HG03196 (cell line): Measurements from ENCODE around the gene HOXB4.

Source experiments
- ATAC-seq: cut with Tn5 transposase; IDR thresholded peaks from one replicate; pipeline ENCODE4 v1.9.1; 2021; ENCODE audit not compliant: unreplicated experiment

HOXB4 gene

GRCh38 chr17:48601539-48602425 lies 23.6 kb upstream of the HOXB4 start:
- ATAC-seq, result no peak

GRCh38 chr17:48601207-48601538 lies 23.0 kb upstream of the HOXB4 start:
- ATAC-seq, result no peak

- no peak for ATAC-seq
Observed at GRCh38 chr17:48600244-48601098, 22.3 kb upstream of the HOXB4 start.

- no peak for ATAC-seq
Observed at GRCh38 chr17:48599354-48599753, 21.2 kb upstream of the HOXB4 start.

- no peak for ATAC-seq
Observed at GRCh38 chr17:48598736-48599135, 20.6 kb upstream of the HOXB4 start.

- no peak for ATAC-seq
Observed at GRCh38 chr17:48597778-48598631, 19.9 kb upstream of the HOXB4 start.

GRCh38 chr17:48597528-48597777 lies 19.3 kb upstream of the HOXB4 start:
- ATAC-seq, result no peak

GRCh38 chr17:48596735-48597527 lies 18.8 kb upstream of the HOXB4 start:
- ATAC-seq, result no peak

- no peak for ATAC-seq
Observed at GRCh38 chr17:48596000-48596734, 18.0 kb upstream of the HOXB4 start.

- no peak for ATAC-seq
Observed at GRCh38 chr17:48595278-48595999, 17.3 kb upstream of the HOXB4 start.

- no peak for ATAC-seq
Observed at GRCh38 chr17:48594538-48595277, 16.6 kb upstream of the HOXB4 start.

GRCh38 chr17:48593840-48594537 lies 15.8 kb upstream of the HOXB4 start:
- ATAC-seq, result peak; percentile 40

GRCh38 chr17:48593126-48593829 lies 15.1 kb upstream of the HOXB4 start, which contains the start of gene HOXB5:
Gene HOXB5 (minus strand): TSS chr17:48593779. CDS start chr17:48593682, 97 bp downstream.
- no peak for ATAC-seq

GRCh38 chr17:48592577-48592976 lies 14.4 kb upstream of the HOXB4 start:
- ATAC-seq, result no peak

- no peak for ATAC-seq
Observed at GRCh38 chr17:48592057-48592514, 13.9 kb upstream of the HOXB4 start.

- ATAC-seq, result no peak
Observed at GRCh38 chr17:48591255-48592056, 13.3 kb upstream of the HOXB4 start.
